ENCODE results near the gene SRRM3.
"Not testable (repeated sequence)": the region's sequence is repeated elsewhere in the genome, so short reads cannot be mapped to it uniquely, and the experiment has no call there.

Gene SRRM3

DNA sequence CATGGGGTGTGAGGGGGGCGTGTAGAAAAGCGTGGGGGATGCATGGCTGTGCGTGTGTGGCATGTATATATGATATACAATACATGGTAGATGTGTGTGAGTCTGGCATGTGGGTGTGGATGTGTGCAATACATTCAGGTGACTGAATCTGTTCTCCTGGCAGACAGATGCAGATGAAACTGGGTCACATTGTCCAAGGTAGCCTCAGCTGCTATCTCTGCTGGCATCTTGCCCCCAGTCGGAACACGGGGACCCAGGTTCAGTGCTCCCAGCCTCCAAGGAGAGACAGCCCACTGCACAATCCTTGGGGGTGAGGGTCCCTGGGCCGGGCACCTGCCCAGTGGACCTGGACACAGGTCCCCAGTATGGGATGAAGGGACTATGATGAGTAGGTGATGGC lies 12.4 kb upstream of the SRRM3 start:
- DNase-seq = no peak

DNA sequence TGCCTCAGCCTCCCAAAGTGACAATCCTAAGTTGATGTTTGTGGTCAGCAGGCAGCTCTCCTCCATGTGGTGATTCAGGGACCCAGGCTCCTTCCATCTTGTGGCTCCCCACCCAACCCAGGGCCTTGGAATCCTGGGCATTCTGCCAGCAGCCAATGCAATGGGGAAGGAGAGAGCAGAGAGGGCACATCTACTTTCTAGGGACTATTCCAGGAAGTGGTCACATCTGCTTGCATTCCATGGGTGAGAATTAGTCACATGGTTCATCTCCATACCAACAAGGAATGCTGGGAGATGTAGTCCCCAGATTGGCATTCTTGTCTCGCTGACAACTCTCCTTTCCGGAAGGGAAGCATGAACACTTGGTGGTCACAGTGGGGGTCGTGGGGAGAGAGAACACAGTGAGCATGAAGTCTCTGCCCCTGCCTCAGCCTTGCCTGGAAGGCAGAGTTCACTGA lies 9.9 kb upstream of the SRRM3 start:
- DNase-seq = no peak

DNA sequence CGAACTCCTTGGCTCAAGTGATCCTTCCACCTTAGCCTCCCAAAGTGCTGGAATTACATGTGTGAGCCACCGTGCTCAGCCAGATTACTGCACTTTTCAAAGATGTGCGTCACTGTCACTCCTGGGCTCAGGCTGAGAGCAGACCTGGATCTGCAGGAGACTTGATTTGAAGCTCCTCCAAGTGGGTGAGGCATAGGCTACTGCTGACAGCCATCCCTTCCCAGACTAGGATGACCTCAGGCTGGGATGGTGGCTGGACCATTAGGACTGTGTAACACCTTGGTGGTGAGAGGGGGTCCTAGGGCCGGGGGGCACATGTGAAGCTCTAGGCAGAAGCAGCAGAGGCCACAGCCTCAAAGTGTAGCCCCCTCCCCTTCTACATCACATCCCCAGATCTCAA lies 8.2 kb upstream of the SRRM3 start:
- no peak for DNase-seq

DNA sequence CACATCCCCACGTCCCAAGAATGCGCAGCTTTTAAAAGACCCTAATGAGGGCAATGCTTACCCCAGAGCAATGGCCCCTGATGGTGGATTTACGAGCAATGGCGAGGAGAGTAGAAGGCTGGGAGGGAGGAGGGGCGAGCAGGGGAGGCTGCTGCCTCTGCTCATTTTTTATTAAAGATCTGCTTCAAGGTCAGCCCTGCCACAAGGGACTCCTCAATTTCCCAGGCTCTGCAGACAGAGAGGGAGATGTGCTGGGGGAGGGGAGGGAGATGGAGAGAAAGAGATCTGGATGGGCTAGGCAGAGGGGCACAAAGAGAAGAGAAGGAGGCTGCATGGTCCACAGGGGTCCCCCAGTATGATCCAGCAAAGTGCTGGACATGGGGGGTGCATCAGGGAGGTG lies 7.8 kb upstream of the SRRM3 start:
- no peak for DNase-seq

DNA sequence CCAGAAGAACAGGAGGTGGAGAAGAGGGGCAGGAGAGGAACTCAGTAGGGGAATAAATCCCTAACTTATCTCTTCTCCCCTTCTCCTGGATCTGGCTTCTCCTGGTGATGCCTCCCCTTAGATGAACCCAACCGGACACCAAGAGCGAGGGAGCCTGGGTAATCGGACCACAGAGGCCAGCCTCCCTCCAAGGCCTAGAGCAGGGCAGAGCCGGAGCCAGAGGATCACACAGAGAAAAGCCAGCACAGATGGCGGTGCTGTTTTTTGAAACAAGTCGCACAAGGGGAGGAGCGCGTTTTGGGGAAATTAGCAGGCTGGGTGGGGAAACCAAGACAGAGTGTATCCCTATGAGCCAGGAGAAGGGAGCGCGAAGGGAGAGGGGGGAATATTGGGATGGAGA lies 4.9 kb upstream of the SRRM3 start:
- no peak for DNase-seq

DNA sequence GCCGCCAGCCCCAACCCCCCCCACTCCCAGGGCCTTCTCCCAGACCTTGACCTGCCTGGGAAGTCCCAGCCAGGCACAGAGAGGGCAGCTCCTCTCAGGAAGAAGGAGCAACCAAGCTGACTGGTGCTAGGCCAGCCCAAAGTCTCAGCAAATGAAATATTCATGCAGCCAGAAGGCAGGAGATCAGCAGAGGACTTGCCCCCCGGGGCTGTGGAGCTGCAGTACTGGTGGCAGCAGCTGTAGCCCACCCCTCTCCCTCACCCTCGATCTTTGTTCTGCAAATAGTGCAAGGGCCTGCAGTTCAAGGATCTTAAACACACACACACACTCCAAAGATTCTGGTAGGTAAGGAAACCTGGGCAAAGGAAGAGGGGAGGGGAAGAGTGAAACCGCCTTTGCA lies 3.5 kb upstream of the SRRM3 start:
- no peak for DNase-seq

DNA sequence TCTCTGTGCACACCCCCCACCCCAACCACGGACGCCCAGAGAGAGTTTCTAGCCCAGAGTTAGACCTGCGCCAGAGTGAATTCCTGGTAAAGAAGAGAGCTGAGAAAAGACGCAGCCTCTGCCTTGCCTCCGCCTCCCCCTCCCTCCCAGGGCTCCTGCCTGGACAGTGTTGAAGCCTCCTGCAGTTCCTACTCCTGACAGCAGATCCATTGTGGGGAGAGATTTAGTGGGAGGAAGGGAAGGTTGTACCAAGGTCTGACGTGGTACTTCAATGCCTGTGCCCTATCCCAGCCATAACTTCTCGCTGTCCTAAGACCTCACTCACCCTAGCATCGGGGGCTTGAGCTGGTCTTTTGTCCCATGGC lies 952 bp downstream of the SRRM3 start:
- DNase-seq = no peak

DNA sequence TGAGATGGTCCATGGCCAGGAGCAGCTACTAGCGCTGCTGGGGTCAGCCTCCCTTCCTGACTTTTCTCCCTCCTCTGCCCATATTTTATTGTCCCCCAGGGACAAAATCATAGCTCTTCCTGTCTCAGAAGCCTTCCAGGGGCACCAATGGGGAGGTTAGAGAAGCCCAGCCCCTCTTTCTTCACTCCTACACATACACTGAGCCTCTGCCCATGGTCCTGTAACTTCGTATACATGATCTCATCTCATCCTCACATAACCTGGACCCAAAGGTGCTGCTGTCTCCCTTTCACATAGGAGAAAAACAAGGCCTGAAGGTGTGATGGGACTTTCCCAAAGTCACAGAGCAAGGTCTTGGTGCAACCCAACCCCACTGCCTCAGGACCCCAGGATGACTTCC lies 2.5 kb downstream of the SRRM3 start:
- no peak for DNase-seq

DNA sequence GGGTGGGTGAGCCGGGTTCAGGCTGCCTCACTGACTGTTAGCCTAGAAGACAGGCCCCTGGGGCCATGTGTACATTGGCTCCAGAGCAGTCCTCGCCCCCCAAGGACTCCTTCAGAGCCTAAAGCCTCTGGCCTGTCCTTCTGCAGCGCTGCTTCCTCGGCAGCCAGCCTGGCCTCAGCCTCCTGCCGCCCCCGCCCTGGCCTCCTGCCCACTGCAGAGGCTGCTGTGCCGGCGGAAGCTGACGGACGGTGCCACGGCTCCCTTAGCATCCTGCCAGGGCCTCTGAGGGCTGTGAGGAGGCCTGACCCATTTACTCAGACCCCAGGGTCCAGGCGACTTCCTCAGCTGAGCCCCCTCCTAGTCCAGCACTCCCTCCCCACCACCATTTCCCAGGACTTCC lies 4.9 kb downstream of the SRRM3 start:
- DNase-seq = no peak

DNA sequence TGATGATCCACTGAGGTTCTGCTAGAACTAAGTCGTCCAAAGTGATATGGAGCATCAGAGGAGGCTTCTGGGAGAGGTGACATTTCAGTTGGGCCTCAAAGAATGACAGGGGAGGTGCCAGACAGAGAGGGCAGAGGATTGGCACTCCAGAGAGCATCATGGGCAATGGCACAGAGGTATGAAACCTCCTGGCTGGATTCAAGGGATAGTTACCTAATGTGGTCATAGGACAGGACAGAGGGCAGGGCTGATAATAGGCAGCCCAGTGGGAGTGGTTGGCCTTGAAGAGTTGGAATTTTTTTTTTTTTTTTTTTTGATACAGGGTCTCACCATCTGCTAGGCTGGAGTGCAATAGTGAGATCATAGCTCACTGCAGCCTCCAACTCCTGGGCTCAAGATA lies 7.6 kb downstream of the SRRM3 start:
- DNase-seq = no peak

DNA sequence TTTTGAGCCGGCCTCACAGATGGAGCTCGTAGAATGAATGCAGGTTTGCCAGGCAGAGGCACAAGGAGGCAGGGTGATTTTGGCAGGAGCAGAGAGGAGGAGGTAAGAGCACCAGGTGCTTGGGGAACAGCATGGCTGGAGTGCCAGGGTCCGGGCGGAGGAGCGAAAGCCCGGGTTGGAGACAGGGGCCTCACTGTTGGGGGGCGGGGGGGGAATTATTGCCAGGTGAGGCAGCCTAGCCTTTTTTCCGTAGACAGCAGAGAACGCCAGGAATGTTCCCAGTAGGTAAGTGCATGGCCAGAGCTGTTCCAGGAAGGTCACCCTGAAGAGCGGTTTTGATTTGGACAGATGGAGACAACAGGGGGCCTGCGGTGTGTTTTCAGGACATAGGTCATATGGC lies 9.5 kb downstream of the SRRM3 start:
- DNase-seq = no peak

DNA sequence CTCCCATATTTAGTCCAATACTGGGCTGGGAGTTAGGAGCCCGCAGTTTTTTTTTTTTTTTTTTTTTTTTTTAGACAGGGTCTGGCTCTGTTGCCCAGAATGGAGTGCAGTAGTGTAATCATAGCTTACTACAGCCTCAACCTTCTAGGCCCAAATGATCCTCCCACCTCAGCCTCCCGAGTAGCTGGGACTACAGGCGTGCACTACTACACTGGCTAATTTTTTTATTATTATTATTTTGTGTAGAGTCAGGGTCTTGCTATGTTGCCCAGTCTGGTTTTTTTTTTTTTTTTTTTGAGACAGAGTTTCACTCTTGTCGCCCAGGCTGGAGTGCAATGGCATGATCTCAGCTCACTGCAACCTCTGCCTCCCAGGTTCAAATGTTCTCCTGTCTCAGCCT lies 13.7 kb downstream of the SRRM3 start:
- not testable (repeated sequence) for DNase-seq

DNA sequence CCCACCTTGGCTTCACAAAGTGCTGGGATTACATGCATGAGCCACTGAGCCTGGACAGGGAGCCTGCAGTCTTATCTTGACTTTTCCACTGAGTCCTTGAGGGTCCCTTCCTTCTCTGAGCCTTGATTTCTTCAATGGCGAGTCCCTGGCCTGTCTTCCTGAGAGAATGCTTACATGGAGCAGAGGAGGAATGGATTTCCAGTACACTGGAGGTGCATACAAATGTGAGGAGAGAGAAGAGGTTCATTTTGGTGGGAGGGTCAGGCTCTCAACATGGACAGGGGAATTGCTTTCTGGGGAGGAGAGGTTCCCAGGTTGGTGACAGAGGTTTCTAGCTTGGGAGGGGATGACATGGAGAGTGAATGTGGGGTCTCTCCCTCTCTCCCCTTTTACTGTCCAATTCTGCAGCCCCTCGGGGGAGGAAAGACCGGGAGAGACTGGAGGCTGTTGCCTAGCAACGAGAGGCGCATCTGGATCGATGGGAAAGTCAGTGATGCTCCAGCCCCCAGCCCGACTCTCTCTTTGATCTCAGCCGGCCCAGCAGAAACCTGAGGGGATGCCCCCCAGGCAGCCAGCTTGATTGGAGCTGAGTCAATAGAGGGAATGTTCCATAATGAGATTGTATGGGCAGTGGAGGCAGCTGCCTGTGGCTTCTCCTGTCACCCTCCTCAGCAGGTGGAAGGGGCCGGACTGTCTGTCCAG lies 14.8 kb downstream of the SRRM3 start:
- DNase-seq = no peak

DNA sequence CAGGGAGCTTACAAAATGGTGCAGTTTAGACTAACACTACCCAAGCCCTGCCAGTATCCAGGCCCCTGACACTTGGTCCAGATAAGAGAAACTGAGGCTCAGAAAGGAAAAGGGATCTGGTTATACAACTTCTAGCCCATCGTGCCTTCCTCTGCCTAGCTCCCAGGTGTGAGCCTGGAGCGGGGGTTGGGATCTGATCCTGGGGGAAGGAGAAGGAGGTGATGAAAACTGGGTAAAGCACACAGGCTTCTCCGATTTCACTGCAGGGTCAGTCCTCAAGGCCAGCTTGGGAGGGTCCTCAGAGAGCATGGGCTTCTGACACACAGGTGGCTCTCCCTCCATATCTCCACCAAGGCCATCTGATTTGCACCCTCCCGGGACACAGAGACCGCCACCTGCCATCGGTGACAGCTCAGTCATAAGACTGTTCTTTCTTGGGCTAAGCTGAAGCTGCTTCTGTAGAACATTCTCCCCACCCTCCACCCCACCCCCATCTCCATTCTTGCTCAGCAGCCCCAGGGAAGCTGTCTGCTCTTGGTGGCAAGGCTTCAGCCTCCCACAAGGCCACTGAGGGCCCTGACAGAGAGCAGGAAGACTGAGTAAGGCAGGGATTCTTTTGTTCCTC lies 16.4 kb downstream of the SRRM3 start:
- no peak for DNase-seq

DNA sequence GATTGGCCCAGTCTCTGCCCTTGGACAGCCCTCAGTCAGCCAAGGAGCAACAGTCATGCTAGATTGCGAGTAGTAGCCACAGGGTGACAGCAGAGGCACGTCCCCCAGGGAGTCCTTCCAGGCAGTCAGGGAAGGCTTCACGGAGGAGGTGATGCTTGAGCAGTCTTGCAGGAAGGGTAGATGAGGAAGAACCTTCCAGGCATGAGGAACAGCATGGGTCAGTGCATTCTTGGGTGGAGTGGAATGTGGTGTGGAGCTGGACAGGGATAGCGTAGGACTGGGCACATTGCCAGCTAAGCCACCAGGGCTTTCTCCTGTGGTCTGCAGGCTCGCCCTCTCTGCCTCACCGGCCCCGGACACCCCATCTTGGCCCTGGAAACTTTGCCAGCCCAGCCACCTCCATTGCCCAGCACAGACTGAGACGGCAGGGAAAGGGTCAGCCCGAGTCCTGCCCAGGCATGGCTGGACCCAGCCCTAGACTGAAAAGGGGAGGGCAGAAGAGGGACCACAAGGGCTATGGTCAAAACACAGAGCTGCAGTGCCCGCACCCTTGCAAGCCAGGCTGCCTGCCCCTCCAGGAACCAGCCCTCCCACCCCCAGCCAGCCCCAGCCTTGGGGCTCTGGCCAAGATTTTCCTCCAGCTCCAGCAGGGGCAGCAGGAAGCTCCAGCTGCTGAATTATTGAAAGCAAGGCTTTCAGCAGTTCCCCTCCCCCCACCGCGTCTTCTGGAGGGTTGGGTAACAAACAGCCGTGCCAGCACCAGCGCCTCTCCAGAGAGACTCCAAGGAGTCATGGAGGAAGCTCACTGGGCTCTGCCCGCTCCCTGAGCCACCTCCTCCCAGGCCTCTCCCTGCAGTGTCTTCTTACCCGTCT lies 18.7 kb downstream of the SRRM3 start:
- DNase-seq = no peak

DNA sequence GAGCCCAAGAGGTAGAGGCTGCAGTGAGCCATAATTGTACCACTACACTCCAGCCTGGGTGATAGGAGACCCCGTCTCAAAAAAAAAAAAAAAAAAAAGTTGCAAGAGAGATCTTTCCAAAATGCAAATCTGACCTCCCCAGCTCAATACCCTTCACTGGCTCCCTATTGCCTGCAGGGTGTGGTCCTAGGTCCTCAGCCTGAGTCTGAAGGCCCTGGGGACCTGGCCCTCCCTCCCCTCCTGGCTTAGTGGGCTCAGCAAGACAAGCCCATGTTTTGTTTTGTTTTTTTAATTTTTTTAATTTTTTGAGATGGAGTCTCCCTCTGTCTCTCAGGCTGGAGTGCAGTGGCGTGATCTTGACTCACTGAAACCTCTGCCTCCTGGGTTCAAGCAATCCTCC lies 20.6 kb downstream of the SRRM3 start:
- no peak for DNase-seq

DNA sequence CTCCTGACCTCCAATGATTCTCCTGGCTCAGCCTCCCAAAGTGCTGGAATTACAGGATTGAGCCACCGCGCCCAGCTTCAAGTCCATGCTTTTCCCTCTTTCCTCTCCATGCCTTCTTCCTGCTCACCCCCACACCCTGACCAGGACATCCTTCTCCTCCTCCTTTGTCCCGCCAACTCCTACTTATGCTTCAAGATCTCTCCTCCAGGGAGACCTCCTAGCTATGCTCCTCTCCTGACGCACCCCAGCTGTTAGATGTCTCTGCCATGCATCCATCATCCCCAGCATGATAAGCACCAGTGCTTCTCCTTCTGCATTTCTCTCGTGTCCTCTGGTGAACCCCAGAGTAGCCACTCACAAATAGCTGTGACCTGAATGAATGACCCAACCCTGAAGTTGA lies 21.1 kb downstream of the SRRM3 start:
- no peak for DNase-seq

DNA sequence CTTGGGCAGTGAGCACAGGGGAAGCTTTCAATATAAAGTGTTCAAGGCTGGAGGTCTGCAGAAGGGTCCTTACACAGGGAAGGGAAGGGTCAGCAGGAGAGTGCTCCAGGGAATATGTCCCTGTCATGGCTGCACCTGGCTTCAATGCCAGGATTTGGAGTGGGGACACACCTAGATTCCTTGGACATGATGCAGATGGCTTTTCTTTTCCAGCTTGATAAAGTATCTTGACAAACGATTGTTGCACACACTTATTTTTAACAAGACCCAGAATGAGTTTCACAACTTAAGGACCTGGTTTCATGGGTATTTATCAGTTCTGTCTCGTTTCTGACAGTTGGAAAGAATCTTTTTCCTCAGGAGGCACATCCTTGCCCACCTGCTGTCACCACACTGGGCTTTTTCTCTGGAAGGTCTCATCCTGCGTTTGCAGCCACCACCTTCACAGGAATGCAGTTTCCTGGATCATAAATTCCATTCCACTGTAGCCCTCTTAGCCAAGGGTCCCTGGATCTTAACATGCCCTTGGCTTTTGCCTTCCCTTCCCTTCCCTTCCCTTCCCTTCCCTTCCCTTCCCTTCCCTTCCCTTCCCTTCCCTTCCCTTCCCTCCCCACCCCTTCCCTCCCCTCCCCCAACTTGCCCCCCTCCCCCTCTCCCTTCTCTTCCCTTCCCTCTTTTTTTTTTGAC lies 21.7 kb downstream of the SRRM3 start:
- no peak for DNase-seq

DNA sequence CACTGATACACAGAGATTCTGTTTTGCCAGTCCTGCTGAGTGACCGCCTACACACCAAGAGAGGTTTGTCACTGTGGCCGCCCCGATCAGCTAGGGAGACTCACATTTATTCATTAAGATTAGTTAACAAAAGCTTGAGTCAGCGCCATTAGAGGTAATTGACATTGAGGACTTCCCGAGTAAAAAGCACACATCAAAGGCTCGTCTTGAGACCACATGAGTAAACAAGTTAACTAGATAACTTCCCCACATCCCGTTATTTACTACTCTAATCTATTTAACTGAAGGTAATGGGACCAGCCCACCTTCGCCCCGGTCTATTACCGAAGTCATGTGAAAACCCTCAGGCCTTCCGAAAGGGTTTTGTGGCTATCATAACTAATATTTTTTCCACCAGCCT lies 23.0 kb downstream of the SRRM3 start:
- no peak for DNase-seq

DNA sequence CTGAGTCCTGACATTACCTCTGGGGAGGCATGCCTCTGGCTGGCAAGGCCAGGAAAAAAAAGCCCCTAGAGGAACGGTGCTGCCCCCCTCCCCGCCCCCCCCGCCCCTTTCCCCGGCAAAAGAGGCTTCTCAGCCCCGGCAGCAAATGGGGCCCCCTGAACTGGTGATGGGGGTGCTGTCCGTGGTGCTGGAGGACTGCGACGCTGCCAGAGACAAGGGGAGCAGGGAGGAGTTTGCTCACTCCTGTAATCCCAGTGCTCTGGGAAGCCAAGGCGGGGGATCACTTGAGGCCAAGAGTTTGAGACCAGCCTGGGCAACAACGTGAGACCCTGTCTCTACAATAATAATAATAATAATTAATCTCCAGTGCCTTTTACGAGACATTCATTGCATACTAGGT lies 23.7 kb downstream of the SRRM3 start:
- no peak for DNase-seq

DNA sequence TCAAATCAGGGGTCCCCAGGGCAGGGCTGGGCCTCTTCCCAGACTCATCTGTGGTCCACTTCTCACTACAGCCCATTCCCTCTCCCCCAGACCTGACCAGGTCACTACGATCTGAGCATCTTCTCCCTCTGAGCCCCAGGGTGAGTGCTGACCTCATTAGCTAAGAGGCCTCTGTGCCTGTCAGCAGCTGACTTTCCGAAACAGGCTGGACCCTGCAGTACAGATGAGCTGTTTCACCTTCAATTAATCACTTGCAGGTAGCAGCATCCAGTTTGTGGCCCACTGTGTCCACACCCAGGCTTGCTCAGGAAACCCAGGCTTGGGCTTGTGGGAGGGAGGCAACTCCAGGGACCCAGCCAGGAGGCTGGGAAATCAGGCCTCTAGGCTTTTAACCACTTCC lies 24.3 kb downstream of the SRRM3 start:
- DNase-seq = no peak

DNA sequence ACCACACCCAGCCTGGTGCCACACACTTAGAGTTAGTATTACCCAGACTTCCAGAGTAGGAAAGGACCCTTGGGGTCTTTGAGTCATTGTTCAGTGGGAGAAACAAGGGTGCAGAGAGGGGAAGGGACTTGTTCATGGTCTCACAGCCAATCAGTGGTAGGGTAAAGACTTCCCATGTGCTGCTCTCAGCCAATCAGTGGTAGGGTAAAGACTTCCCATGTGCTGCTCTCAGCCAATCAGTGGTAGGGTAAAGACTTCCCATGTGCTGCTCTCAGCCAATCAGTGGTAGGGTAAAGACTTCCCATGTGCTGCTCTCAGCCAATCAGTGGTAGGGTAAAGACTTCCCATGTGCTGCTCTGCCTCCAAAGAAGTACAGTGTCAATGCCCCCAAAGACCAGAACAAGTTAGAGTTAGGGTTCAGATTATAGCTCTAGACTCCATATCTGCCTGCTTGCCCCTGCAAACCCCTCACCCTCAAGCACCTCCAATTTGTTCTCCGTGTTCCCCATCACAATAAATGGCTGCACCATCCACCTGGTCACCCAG lies 25.3 kb downstream of the SRRM3 start:
- DNase-seq = not testable (repeated sequence)

DNA sequence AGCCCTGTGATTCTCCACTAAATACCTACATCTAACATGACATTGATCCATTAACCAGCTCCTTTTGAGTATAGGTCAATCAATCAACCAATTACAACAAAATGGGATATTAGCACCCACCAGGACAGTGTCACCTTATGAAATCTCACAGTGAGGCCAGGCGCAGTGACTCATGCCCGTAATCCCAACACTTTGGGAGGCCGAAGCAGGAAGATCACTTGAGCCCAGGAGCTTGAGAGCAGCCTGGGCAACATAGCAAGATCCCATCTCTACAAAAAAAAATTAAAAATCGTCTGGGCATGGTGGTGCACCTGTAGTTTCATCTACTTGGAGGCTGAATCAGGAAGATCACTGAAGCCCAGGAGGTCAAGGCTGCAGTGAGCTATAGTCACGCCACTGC lies 28.5 kb downstream of the SRRM3 start:
- DNase-seq = no peak
